ENCODE measurements around the gene DOCK7.

DNA sequence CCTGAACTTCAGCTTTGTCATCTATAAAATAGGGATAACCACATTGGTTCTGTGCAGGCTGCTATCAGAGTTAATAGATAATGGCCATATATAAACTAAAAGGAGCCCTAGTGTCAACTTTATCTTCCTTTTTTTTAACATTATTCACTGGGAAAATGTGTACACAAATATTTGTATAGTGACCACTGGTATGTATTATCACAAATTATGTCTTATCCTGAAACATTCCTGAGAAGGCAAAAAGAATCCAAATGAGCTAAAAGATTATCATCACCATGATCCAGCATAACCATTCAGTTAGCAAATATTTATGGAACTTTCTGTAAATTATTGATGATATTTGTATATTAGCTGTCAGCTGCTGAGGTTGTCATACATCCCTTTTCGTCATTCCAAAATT is 74.3 kb downstream of the DOCK7 start:
- TF ChIP-seq EZH2 (IDR thresholded peaks at IDR 0.05) (no peak), POLR2AphosphoS5 (IDR thresholded peaks at IDR 0.05; ENCODE audit: borderline replicate concordance, low read depth, low read length) (no peak), FOXP2 (optimal IDR thresholded peaks at IDR 0.05; ENCODE audit: control extremely low read depth, extremely low read length, insufficient read depth) (no peak)
